Adipocyte (in vitro differentiated cells): Measurements from ENCODE around the gene SPACA4.
"Not testable (repeated sequence)": the region's sequence is repeated elsewhere in the genome, so short reads cannot be mapped to it uniquely, and the experiment has no call there.

Experiments used
- DNase-seq: peaks from one replicate; pipeline ENCODE4 v3.0.0-alpha.2; 2015; ENCODE audit warnings: low read depth
- H3K27me3 ChIP-seq: replicated peaks from 2 replicates; pipeline ENCODE4 v1.7.0; 2013; ENCODE audit warnings: mild to moderate bottlenecking, low read length, moderate library complexity; ENCODE audit not compliant: control insufficient read depth, insufficient read depth
- H3K36me3 ChIP-seq: 2 replicates; pipeline ENCODE4 v1.7.0; 2013; ENCODE audit warnings: low read length, mild to moderate bottlenecking, moderate library complexity; ENCODE audit not compliant: control insufficient read depth, insufficient read depth, severe bottlenecking
- H3K4me1 ChIP-seq: 2 replicates; pipeline ENCODE4 v1.7.0; 2013; ENCODE audit warnings: mild to moderate bottlenecking, low read length, moderate library complexity; ENCODE audit not compliant: control insufficient read depth, insufficient read depth
- H3K4me3 ChIP-seq: 2 replicates; pipeline ENCODE4 v1.7.0; 2013; ENCODE audit warnings: mild to moderate bottlenecking, low read length, moderate library complexity
- H3K9ac ChIP-seq: 2 replicates; pipeline ENCODE4 v1.7.0; 2013; ENCODE audit warnings: mild to moderate bottlenecking, low read length, moderate library complexity
- H3K9me3 ChIP-seq: 2 replicates; pipeline ENCODE4 v1.7.0; 2013; ENCODE audit warnings: mild to moderate bottlenecking, low read length, moderate library complexity; ENCODE audit not compliant: control insufficient read depth

SPACA4 gene

GRCh38 chr19:48631225-48631624 is 24.7 kb downstream of the SPACA4 start:
- Histone ChIP-seq H3K27me3 (no peaks in the 10 kb centered on the region), H3K4me3 (no peak overlapping the region), H3K4me1 (peaks cover 33% of the 10 kb centered on the region), H3K9me3 (no peaks in the 10 kb centered on the region), H3K9ac (no peak overlapping the region), H3K36me3 (peaks cover 1% of the 10 kb centered on the region)
- DNase-seq = no peak

DNA sequence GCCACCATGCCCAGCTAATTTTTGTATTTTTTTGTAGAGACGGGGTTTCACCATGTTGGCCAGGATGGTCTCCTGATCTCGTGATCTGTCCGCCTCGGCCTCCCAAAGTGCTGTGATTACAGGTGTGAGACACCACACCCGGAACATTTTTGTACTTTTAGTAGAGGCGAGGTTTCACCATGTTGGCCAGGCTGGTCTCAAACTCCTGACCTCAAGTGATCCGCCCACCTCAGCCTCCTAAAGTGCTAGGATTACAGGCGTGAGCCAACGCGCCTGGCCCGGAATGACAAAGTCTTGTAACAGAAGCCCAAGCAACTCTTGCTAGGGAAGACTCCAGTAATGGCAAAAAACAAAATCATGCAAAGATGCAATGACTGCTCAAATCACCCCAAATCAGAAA is 25.7 kb downstream of the SPACA4 start:
- H3K27me3 ChIP-seq, H3K9me3 ChIP-seq, DNase-seq, H3K4me3 ChIP-seq, H3K36me3 ChIP-seq, H3K9ac ChIP-seq: not testable (repeated sequence)
- peaks cover 41% of the 10 kb centered on the region for H3K4me1 ChIP-seq

- no peak for DNase-seq
- no peaks in the 10 kb centered on the region for H3K27me3 ChIP-seq
- peak overlapping the region; percentile 71 for H3K9ac ChIP-seq
- H3K4me1 ChIP-seq = peaks cover 41% of the 10 kb centered on the region
- H3K4me3 ChIP-seq = no peak overlapping the region
- no peaks in the 10 kb centered on the region for H3K9me3 ChIP-seq
- H3K36me3 ChIP-seq = no peaks in the 10 kb centered on the region
Observed at GRCh38 chr19:48632692-48633147, 26.2 kb downstream of the SPACA4 start.

DNA sequence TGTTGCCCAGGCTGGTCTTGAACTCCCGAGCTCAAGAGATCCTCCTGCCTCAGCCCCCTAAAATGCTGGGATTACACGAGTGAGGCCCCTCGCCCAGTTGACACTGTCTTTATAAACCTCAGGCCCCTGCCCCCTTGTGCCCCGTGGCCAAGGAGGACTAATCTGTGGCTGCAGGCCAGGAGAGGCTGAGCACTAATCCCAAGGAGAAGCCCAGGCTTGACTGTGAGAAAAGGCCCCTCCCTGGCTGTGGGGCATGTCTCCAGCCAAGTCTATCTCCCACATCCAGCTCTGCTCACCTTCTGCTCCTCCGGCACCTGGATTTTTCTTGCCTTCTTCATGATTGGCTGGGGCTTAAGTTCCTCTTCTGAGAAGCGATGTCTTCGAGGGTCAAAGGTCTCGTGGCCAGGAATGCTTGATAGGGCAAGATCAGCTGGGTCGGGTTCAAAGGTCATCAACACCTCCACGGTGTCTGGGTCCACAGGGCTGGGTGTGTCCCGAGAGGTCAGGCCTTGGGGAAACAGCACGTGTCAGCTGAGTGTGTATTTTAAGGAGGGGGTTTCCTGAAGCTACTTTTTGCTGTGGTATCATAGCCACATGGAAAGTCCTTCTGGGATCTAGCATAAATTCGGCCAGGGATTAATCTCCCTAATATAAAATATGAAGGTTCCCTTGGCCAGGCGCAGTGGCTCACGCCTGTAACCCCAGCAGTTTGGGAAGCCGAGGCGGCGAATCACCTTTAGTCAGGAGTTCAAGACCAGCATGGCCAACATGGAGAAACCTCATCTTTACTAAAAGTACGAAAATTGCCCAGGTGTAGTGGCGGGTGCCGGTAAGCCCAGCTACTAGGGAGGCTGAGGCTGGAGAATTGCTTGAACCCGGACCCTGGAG is 26.9 kb downstream of the SPACA4 start:
- peaks cover 43% of the 10 kb centered on the region for H3K4me1 ChIP-seq
- H3K4me3 ChIP-seq = peak overlapping the region; percentile 62
- DNase-seq = no peak
- H3K27me3 ChIP-seq = no peaks in the 10 kb centered on the region
- no peaks in the 10 kb centered on the region for H3K9me3 ChIP-seq
- no peaks in the 10 kb centered on the region for H3K36me3 ChIP-seq
- peak overlapping the region; percentile 71 for H3K9ac ChIP-seq

DNA sequence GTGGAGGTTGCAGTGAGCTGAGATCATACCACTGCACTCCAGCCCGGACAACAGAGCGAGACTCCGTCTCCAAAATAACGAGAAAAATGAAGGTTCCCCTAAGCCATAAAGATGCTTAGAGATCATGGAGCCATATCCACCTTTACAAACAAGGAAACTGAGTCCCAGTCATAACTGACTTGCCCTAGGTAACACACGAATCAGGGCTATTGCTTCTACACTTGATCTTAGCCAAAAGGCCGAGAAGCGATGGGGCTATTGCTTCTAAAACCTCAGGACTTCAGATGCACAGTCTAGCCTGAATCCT is 27.4 kb downstream of the SPACA4 start:
- Histone ChIP-seq H3K27me3 (no peaks in the 10 kb centered on the region), H3K4me1 (peaks cover 47% of the 10 kb centered on the region)

DNA sequence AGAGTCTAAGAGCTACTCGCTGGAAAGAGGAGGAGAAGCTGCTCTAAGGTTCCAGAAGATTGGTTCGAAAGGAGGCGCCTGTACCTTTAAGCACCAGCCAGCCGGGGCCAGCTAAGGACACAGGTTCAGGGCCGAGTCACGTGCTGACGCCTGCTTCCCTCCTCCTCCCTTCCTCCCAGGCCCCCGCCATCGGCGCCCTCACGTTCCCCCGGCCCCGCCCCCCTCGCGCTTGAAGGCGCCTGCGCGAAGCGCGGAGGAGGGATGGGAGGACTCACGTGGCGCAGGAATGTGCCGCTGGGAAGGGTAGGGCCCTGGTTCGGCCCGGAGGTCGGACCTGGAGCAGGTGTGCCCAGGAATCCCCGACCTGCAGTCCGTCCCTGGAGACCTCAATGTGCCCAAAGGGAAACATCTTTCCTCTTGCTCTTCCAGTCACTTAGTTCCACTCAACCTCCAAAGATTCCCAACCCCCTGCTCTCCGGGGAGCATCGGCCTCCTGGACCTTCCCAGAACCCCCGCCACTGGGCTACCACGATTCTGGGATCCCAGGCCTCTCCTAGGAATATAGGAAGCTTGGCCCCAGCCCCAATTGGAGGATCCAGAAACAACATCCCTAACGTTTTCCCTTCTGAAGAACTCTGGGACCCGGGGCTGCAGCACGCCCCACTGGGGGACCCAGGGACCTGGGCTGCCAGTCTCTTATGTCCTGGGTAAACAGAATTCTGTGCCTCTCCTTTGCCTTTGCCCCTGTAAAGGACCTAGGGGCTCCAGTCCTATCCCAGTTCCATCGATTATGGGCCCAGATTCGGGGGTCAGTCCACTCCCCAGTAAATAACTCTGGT is 28.1 kb downstream of the SPACA4 start:
- H3K36me3 ChIP-seq = no peaks in the 10 kb centered on the region
- H3K4me3 ChIP-seq = peak overlapping the region; percentile 79
- peak overlapping the region; percentile 82 for H3K9ac ChIP-seq
- H3K4me1 ChIP-seq = peaks cover 47% of the 10 kb centered on the region
- no peaks in the 10 kb centered on the region for H3K27me3 ChIP-seq
- peak; percentile 93 for DNase-seq
- no peaks in the 10 kb centered on the region for H3K9me3 ChIP-seq

More for the DNA sequence above, 27.4 kb downstream of the SPACA4 start:
- H3K4me3 ChIP-seq = peak overlapping the region; percentile 62
- H3K36me3 ChIP-seq = no peaks in the 10 kb centered on the region
- peak overlapping the region; percentile 71 for H3K9ac ChIP-seq
- no peak for DNase-seq
- H3K9me3 ChIP-seq = no peaks in the 10 kb centered on the region

GRCh38 chr19:48635263-48635965 is 28.9 kb downstream of the SPACA4 start:
- Histone ChIP-seq H3K9me3 (no peaks in the 10 kb centered on the region), H3K4me1 (peaks cover 47% of the 10 kb centered on the region), H3K9ac (peak overlapping the region; percentile 82), H3K4me3 (peak overlapping the region; percentile 87), H3K36me3 (no peaks in the 10 kb centered on the region), H3K27me3 (no peaks in the 10 kb centered on the region)
- DNase-seq = peak; percentile 61

GRCh38 chr19:48635966-48636858 is 29.7 kb downstream of the SPACA4 start:
- H3K4me3 ChIP-seq = peak overlapping the region; percentile 87
- H3K27me3 ChIP-seq = no peaks in the 10 kb centered on the region
- no peaks in the 10 kb centered on the region for H3K36me3 ChIP-seq
- H3K9me3 ChIP-seq = no peaks in the 10 kb centered on the region
- DNase-seq = peak; percentile 33
- peaks cover 47% of the 10 kb centered on the region for H3K4me1 ChIP-seq
- H3K9ac ChIP-seq = peak overlapping the region; percentile 91

- DNase-seq = no peak
- H3K9me3 ChIP-seq = no peaks in the 10 kb centered on the region
- H3K9ac ChIP-seq = peak within 1 kb of the TSS; percentile 91
- H3K27me3 ChIP-seq = no peaks in the 10 kb centered on the region
- H3K36me3 ChIP-seq = no peaks in the 10 kb centered on the region
- peaks cover 47% of the 10 kb centered on the region for H3K4me1 ChIP-seq
- H3K4me3 ChIP-seq = peak within 1 kb of the TSS; percentile 87
Observed at GRCh38 chr19:48636859-48637448, 30.4 kb downstream of the SPACA4 start, which contains the start of gene DBP. TSS of gene DBP (minus strand) at chr19:48637379. CDS start at chr19:48636994, 385 bp downstream.

GRCh38 chr19:48637449-48637947 is 31.0 kb downstream of the SPACA4 start:
- Histone ChIP-seq H3K9me3 (no peaks in the 10 kb centered on the region), H3K9ac (peak overlapping the region; percentile 91), H3K4me3 (peak overlapping the region; percentile 87), H3K36me3 (no peaks in the 10 kb centered on the region), H3K4me1 (peaks cover 45% of the 10 kb centered on the region), H3K27me3 (no peaks in the 10 kb centered on the region)
- DNase-seq = peak; percentile 99
